ENCODE data around the gene UMODL1. TPM values are rescaled to one million over a fixed set of nuclear protein-coding genes. Genes with fewer than 3 reads are reported as not detected.

UMODL1 gene
- total RNA-seq (ENCODE audit: low replicate concordance): 0.09 TPM in 1 of 2 replicates, not detected in the other

GRCh38 chr21:42071146-42071737 lies at the start of gene UMODL1:
Gene UMODL1 (plus strand): TSS chr21:42071317. CDS start chr21:42071317, 0 bp downstream.
- Mint-ChIP-seq H3K27me3 (ENCODE audit: insufficient read depth, low read depth) (peaks cover 13% of the 10 kb centered on the region), H3K36me3 (no peaks in the 10 kb centered on the region)
- H3K4me1 ChIP-seq: no peaks in the 10 kb centered on the region

GRCh38 chr21:42021371-42022090 lies 49.6 kb upstream of the UMODL1 start:
- Mint-ChIP-seq H3K4me1 (peaks cover 58% of the 10 kb centered on the region), H3K27me3 (ENCODE audit: insufficient read depth, low read depth) (peaks cover 17% of the 10 kb centered on the region), H3K27ac (peak overlapping the region; percentile 99), H3K4me3 (peak overlapping the region; percentile 76), H3K36me3 (no peaks in the 10 kb centered on the region), H3K9me3 (peaks cover 2% of the 10 kb centered on the region)
- no peaks in the 10 kb centered on the region for H3K27me3 ChIP-seq
- no peaks in the 10 kb centered on the region for H3F3A ChIP-seq (ENCODE audit: low read depth)
- H3K27ac ChIP-seq: no peak overlapping the region
- no peaks in the 10 kb centered on the region for H3K79me2 ChIP-seq (ENCODE audit: low read depth)
- no peaks in the 10 kb centered on the region for H4K20me1 ChIP-seq (ENCODE audit: low read depth)
- H3K9ac ChIP-seq: no peak overlapping the region
- TF ChIP-seq EZH2 (IDR thresholded peaks at IDR 0.05) (no peak), CTCF (IDR thresholded peaks at IDR 0.05) (no peak), EZH2phosphoT487 (IDR thresholded peaks at IDR 0.05) (no peak)
- peaks cover 16% of the 10 kb centered on the region for H3K4me1 ChIP-seq
- H3K4me3 ChIP-seq: no peak overlapping the region
- no peaks in the 10 kb centered on the region for H3K36me3 ChIP-seq
- H3K4me2 ChIP-seq: peak overlapping the region; percentile 75
- H3K9me3 ChIP-seq (ENCODE audit: low read depth): no peaks in the 10 kb centered on the region
- peak; percentile 88 for DNase-seq (ENCODE audit: low spot score)
- peak overlapping the region; percentile 18 for H2AFZ ChIP-seq (replicated peaks)

More at GRCh38 chr21:42071146-42071737, at the start of gene UMODL1:
- H3K4me3 Mint-ChIP-seq: no peak within 1 kb of the TSS
- H3F3A ChIP-seq (ENCODE audit: low read depth): no peaks in the 10 kb centered on the region
- no peaks in the 10 kb centered on the region for H3K9me3 ChIP-seq (ENCODE audit: low read depth)
- no peaks in the 10 kb centered on the region for H4K20me1 ChIP-seq (ENCODE audit: low read depth)
- no peak within 1 kb of the TSS for H3K27ac ChIP-seq
- no peaks in the 10 kb centered on the region for H3K79me2 ChIP-seq (ENCODE audit: low read depth)
- no peaks in the 10 kb centered on the region for H3K36me3 ChIP-seq
- H3K4me3 ChIP-seq: no peak within 1 kb of the TSS
- H3K9ac ChIP-seq: no peak within 1 kb of the TSS
- no peak within 1 kb of the TSS for H3K4me2 ChIP-seq
- peak within 1 kb of the TSS; percentile 9 for H3K27ac Mint-ChIP-seq
- peaks cover 10% of the 10 kb centered on the region for H3K4me1 Mint-ChIP-seq
- DNase-seq (ENCODE audit: low spot score): no peak
- TF ChIP-seq EZH2 (IDR thresholded peaks at IDR 0.05) (no peak), CTCF (IDR thresholded peaks at IDR 0.05) (no peak), EZH2phosphoT487 (IDR thresholded peaks at IDR 0.05) (no peak)
- no peaks in the 10 kb centered on the region for H3K27me3 ChIP-seq
- no peak within 1 kb of the TSS for H2AFZ ChIP-seq (replicated peaks)
- no peaks in the 10 kb centered on the region for H3K9me3 Mint-ChIP-seq

GRCh38 chr21:42022091-42022430 lies 49.1 kb upstream of the UMODL1 start:
- no peak overlapping the region for H3K9ac ChIP-seq
- Mint-ChIP-seq H3K9me3 (peaks cover 2% of the 10 kb centered on the region), H3K27me3 (ENCODE audit: insufficient read depth, low read depth) (peaks cover 19% of the 10 kb centered on the region)

More at GRCh38 chr21:42022091-42022430, 49.1 kb upstream of the UMODL1 start:
- Histone ChIP-seq H3K9me3 (ENCODE audit: low read depth) (no peaks in the 10 kb centered on the region), H3K27me3 (no peaks in the 10 kb centered on the region), H3K36me3 (no peaks in the 10 kb centered on the region), H3F3A (ENCODE audit: low read depth) (no peaks in the 10 kb centered on the region), H3K27ac (no peak overlapping the region), H3K4me1 (peaks cover 16% of the 10 kb centered on the region), H3K79me2 (ENCODE audit: low read depth) (no peaks in the 10 kb centered on the region), H3K4me3 (no peak overlapping the region), H4K20me1 (ENCODE audit: low read depth) (no peaks in the 10 kb centered on the region), H2AFZ (replicated peaks) (peak overlapping the region; percentile 18), H3K4me2 (peak overlapping the region; percentile 75)
- H3K36me3 Mint-ChIP-seq: no peaks in the 10 kb centered on the region
- no peak for DNase-seq (ENCODE audit: low spot score)
- H3K4me1 Mint-ChIP-seq: peaks cover 62% of the 10 kb centered on the region
- TF ChIP-seq EZH2phosphoT487 (IDR thresholded peaks at IDR 0.05) (no peak), CTCF (IDR thresholded peaks at IDR 0.05) (no peak), EZH2 (IDR thresholded peaks at IDR 0.05) (no peak)
- peak overlapping the region; percentile 99 for H3K27ac Mint-ChIP-seq
- peak overlapping the region; percentile 76 for H3K4me3 Mint-ChIP-seq
